Psoas muscle (tissue), 8 donors: ENCODE results near the gene MTUS2. TPM values are rescaled to one million over a fixed set of nuclear protein-coding genes. Genes with fewer than 3 reads are reported as not detected.

Source experiments
- ATAC-seq, 4 donors: fragments of 200-7000 bp; cut with Tn5 transposase; one replicate each; pipeline ENCODE4 v1.9.1; 2020; ENCODE audit warnings: moderate library complexity in 3 of 4, mild to moderate bottlenecking in 2 of 4
- DNase-seq, 2 donors: peaks; one replicate each; pipeline ENCODE4 v3.0.0-alpha.2; 2020
- H3K27ac ChIP-seq: fragments of 200-600 bp; one replicate; pipeline ENCODE4 v1.8.0; 2022
- H3K27me3 ChIP-seq, 3 donors: fragments of 200-600 bp in 1 of 3; one replicate each; pipeline versions ENCODE4 v1.6.1 to v1.8.0; 2013 to 2022; ENCODE audit warnings: low read length in 2 of 3, mild to moderate bottlenecking in 2 of 3, moderate library complexity in 1 of 3; ENCODE audit not compliant: insufficient read depth in 3 of 3
- H3K36me3 ChIP-seq, 2 donors: fragments of 200-600 bp in 1 of 2; one replicate each; pipeline versions ENCODE4 v1.6.1 to v1.8.0; 2013 to 2022; ENCODE audit warnings: low read depth in 1 of 2, mild to moderate bottlenecking in 1 of 2, moderate library complexity in 1 of 2; ENCODE audit not compliant: insufficient read depth in 1 of 2
- H3K4me1 ChIP-seq: fragments of 200-600 bp; one replicate; pipeline ENCODE4 v1.8.0; 2022
- H3K4me3 ChIP-seq: fragments of 200-600 bp; one replicate; pipeline ENCODE4 v1.8.0; 2022; ENCODE audit warnings: mild to moderate bottlenecking
- H3K9me3 ChIP-seq: fragments of 200-600 bp; one replicate; pipeline ENCODE4 v1.8.0; 2022
- WGBS, 3 donors: extraction: QIAGEN DNeasy Blood & Tissue Kit; methylation state at CpG; one replicate each; pipeline versions ENCODE4 v1.1.6 to v1.1.7; 2013; 5-methylcytosine and 5-hydroxymethylcytosine counted together
- intact Hi-C, 2 donors: fragments of 100-400 bp; cut with DNase I; formaldehyde crosslinking; loops; one replicate each; pipeline versions ENCODE4 v1.11.0 to v1.14.2; 2022
- polyA plus RNA-seq, 3 donors: library from polyadenylated mRNA; stranded (reverse); fragments of 200-250 nt; gene quantifications; one replicate each; pipeline ENCODE4 v1.2.3, GENCODE V29; 2013
- total RNA-seq, 4 donors: library from RNA; stranded (reverse); fragmentation: NEBNext Ultra II Directional in 2 of 4; extraction: Animal tissue kit (Norgen Biotek cat#: 25700) in 2 of 4; gene quantifications; one replicate each; pipeline versions ENCODE4 v1.2.1 to v1.2.4, GENCODE V29; 2021 to 2023
- TF ChIP-seq, protein P1 (sequence below): fragments of 200-600 bp; IDR thresholded peaks from one replicate; pipeline ENCODE4 v1.8.0; 2022; ENCODE audit warnings: antibody characterized with exemption
- donor health status: healthy with polysubstance abuse.
- donor health status: DM: no; HTN: no; CAD: no; lungs with moderate emphysema.
- donor health status: Bipolar disorder and iron deficiency.
- donor health status: healthy.
- donor health status: DM: yes; HTN: yes; CAD: no.
- donor health status: DM: no; HTN: no; CAD: no.
- donor health status: DM: no; HTN: no; CAD: no.
- donor health status: DM: yes; HTN: yes; CAD: no.

Gene MTUS2
- total and polyA plus RNA-seq, 7 donors: 0.03 to 0.79 (median 0.14) TPM; not detected in 2

GRCh38 chr13:29131159-29131558 lies 311.0 kb downstream of the MTUS2 start:
- 38 to 85% (median 39%) methylated on average over 1 of the region's 1 CpG for WGBS, 3 donors
- Histone ChIP-seq H3K4me1 (no peaks in the 10 kb centered on the region), H3K27ac (no peak overlapping the region), H3K27me3 (no peaks in the 10 kb centered on the region), H3K9me3 (no peaks in the 10 kb centered on the region), H3K36me3 (no peaks in the 10 kb centered on the region), H3K4me3 (no peak overlapping the region)
- ATAC-seq (no peak), DNase-seq (no peak)
- intact Hi-C loops: no loop called here
- TF ChIP-seq, protein P1, sequence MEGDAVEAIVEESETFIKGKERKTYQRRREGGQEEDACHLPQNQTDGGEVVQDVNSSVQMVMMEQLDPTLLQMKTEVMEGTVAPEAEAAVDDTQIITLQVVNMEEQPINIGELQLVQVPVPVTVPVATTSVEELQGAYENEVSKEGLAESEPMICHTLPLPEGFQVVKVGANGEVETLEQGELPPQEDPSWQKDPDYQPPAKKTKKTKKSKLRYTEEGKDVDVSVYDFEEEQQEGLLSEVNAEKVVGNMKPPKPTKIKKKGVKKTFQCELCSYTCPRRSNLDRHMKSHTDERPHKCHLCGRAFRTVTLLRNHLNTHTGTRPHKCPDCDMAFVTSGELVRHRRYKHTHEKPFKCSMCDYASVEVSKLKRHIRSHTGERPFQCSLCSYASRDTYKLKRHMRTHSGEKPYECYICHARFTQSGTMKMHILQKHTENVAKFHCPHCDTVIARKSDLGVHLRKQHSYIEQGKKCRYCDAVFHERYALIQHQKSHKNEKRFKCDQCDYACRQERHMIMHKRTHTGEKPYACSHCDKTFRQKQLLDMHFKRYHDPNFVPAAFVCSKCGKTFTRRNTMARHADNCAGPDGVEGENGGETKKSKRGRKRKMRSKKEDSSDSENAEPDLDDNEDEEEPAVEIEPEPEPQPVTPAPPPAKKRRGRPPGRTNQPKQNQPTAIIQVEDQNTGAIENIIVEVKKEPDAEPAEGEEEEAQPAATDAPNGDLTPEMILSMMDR: no peak

GRCh38 chr13:29131881-29132668 lies 311.9 kb downstream of the MTUS2 start:
- WGBS, 3 donors: 79 to 84% (median 80%) methylated on average over 4 of the region's 4 CpGs
- Histone ChIP-seq H3K9me3 (peaks cover 4% of the 10 kb centered on the region), H3K27me3 (no peaks in the 10 kb centered on the region), H3K4me3 (no peak overlapping the region), H3K36me3 (no peaks in the 10 kb centered on the region), H3K4me1 (no peaks in the 10 kb centered on the region), H3K27ac (no peak overlapping the region)
- ATAC-seq (no peak), DNase-seq (no peak)
- intact Hi-C loops: no loop called here
- TF ChIP-seq, protein P1: no peak

DNA sequence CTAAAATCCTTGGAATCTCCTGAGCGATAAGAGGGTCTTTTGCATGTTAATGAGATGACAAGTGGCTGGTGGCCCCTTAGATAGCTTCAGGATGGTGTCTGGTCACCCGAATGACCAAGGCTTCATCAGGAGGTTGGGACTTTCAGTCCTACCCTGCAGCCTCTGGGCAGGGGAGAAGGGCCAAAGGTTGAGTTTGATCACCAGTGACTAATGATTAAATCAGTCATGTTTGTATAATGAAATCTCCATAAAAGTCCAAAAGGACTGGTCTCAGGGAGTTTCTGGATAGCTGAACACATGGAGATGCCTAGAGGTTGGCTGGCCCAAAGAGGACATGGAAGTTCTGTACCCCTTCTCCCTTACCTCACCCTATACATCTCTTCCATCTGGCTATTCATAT lies 316.2 kb downstream of the MTUS2 start:
- Histone ChIP-seq H3K9me3 (peaks cover 5% of the 10 kb centered on the region), H3K4me3 (no peak overlapping the region), H3K27me3 (no peaks in the 10 kb centered on the region), H3K27ac (no peak overlapping the region), H3K4me1 (no peaks in the 10 kb centered on the region), H3K36me3 (no peaks in the 10 kb centered on the region)
- no peak for ATAC-seq
- intact Hi-C loops: no loop called here
- TF ChIP-seq, protein P1: no peak
- 86 to 93% (median 90%) methylated on average over 2 of the region's 2 CpGs for WGBS, 3 donors
- no peak for DNase-seq

DNA sequence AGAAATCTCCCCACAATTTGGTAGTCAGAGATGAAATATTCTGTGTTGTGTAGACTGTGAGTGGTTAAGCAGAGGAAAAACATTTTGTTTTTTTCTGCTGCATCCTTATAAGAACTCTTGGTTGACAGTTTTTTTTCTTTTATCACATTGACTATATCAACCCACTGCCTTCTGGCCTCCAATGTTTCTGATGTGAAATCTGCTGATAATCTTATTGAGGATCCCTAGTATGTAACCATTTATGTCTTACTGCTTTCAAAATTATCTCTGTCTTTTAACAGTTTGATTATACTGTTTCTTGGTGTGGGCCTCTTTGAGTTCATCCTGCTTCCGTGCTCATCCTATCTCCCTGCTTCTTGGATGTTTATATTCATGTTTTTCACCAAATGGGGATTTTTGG lies 316.9 kb downstream of the MTUS2 start:
- Histone ChIP-seq H3K27me3 (no peaks in the 10 kb centered on the region), H3K27ac (no peak overlapping the region), H3K9me3 (peaks cover 5% of the 10 kb centered on the region), H3K36me3 (no peaks in the 10 kb centered on the region), H3K4me3 (no peak overlapping the region), H3K4me1 (no peaks in the 10 kb centered on the region)
- TF ChIP-seq, protein P1: no peak
- no peak for DNase-seq
- 79 to 91% (median 85%) methylated on average over 1 of the region's 1 CpG for WGBS, 3 donors
- intact Hi-C loops: no loop called here
- no peak for ATAC-seq

DNA sequence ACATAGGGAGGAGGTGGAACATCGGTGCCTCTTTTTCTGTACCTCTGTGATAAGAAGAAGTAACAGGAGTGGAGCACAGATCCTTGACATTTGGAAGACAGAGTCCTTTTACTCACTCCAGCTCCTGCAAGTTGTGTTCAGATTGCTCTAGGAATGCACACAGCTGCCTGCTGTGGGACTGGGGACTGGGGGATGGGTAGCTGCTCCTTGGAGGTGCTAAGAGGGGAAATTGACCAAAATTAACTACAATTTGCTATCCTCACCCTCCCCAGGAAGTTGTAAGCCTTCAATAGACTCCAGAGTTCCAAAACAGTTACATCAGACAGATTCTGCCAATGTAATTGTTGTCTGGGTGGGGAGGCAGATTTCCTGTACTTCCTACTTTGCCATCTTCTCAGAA lies 317.9 kb downstream of the MTUS2 start:
- Histone ChIP-seq H3K27me3 (no peaks in the 10 kb centered on the region), H3K4me1 (no peaks in the 10 kb centered on the region), H3K4me3 (no peak overlapping the region), H3K36me3 (no peaks in the 10 kb centered on the region), H3K9me3 (peaks cover 5% of the 10 kb centered on the region), H3K27ac (no peak overlapping the region)
- intact Hi-C loops: no loop called here
- TF ChIP-seq, protein P1: no peak
- ATAC-seq (no peak), DNase-seq (no peak)
- 64 to 94% (median 77%) methylated on average over 1 of the region's 1 CpG for WGBS, 3 donors
